ENCODE results near the gene EGFL8.

Gene EGFL8

GRCh38 chr6:32146687-32147086, 17.7 kb upstream of the EGFL8 start:
- no peak for DNase-seq (ENCODE audit: low read depth)

- no peak for DNase-seq (ENCODE audit: low read depth)
These were observed 16.8 kb upstream of the EGFL8 start for GRCh38 chr6:32147401-32148132.

GRCh38 chr6:32148289-32149091, 15.9 kb upstream of the EGFL8 start:
- DNase-seq (ENCODE audit: low read depth) = peak; percentile 68

- DNase-seq (ENCODE audit: low read depth) = no peak
These were observed 15.2 kb upstream of the EGFL8 start for GRCh38 chr6:32149092-32149755.

GRCh38 chr6:32149932-32150870, 14.2 kb upstream of the EGFL8 start:
- DNase-seq (ENCODE audit: low read depth) = no peak

GRCh38 chr6:32151181-32151862, 13.1 kb upstream of the EGFL8 start:
- DNase-seq (ENCODE audit: low read depth) = no peak

GRCh38 chr6:32151863-32152768, 12.3 kb upstream of the EGFL8 start, which contains the start of gene PRRT1:
Gene PRRT1 (minus strand): TSS chr6:32151939. CDS start chr6:32151827, 112 bp downstream.
- DNase-seq (ENCODE audit: low read depth) = no peak

GRCh38 chr6:32152769-32153563, 11.4 kb upstream of the EGFL8 start:
- no peak for DNase-seq (ENCODE audit: low read depth)

- DNase-seq (ENCODE audit: low read depth) = peak; percentile 78
These were observed 10.6 kb upstream of the EGFL8 start, which contains the start of gene PPT2 for GRCh38 chr6:32153564-32154513. Gene PPT2 (plus strand): TSS chr6:32154141. CDS start chr6:32154595, 454 bp downstream.

GRCh38 chr6:32154514-32155161, 9.8 kb upstream of the EGFL8 start:
- peak; percentile 46 for DNase-seq (ENCODE audit: low read depth)

- DNase-seq (ENCODE audit: low read depth) = no peak
These were observed 7.5 kb upstream of the EGFL8 start for GRCh38 chr6:32156891-32157290.

GRCh38 chr6:32158052-32158451, 6.3 kb upstream of the EGFL8 start:
- DNase-seq (ENCODE audit: low read depth) = no peak

- DNase-seq (ENCODE audit: low read depth) = no peak
These were observed 686 bp upstream of the EGFL8 start for GRCh38 chr6:32163559-32164258.

GRCh38 chr6:32166411-32167061, 2.1 kb downstream of the EGFL8 start:
- DNase-seq (ENCODE audit: low read depth) = no peak

GRCh38 chr6:32167154-32167760, 2.9 kb downstream of the EGFL8 start:
- DNase-seq (ENCODE audit: low read depth) = no peak
